Chondrocyte (in vitro differentiated cells): ENCODE data around the gene LRRC31. TPM values are rescaled to one million over a fixed set of nuclear protein-coding genes. Genes with fewer than 3 reads are reported as not detected.
A peak's percentile ranks its signal among the peaks of the same experiment; 100 is the strongest.

Experiments used
- DNase-seq: peaks from one replicate; pipeline ENCODE4 v3.0.0; 2021; ENCODE audit warnings: mixed read lengths, low spot score
- H3K27ac Mint-ChIP-seq: one replicate; pipeline ENCODE4 v1.8.0; 2021; ENCODE audit warnings: mild to moderate bottlenecking, moderate library complexity, mixed read lengths; ENCODE audit not compliant: unreplicated experiment
- H3K27me3 Mint-ChIP-seq: 2 replicates; pipeline ENCODE4 v1.8.0; 2021; ENCODE audit warnings: low read depth, mixed read lengths
- H3K36me3 Mint-ChIP-seq: 2 replicates; pipeline ENCODE4 v1.8.0; 2021; ENCODE audit warnings: low read depth, mixed read lengths
- H3K4me1 Mint-ChIP-seq: 2 replicates; pipeline ENCODE4 v1.8.0; 2021; ENCODE audit warnings: low read depth, mild to moderate bottlenecking, mixed read lengths
- H3K4me3 Mint-ChIP-seq: one replicate; pipeline ENCODE4 v1.8.0; 2021; ENCODE audit warnings: mild to moderate bottlenecking, moderate library complexity, mixed read lengths; ENCODE audit not compliant: unreplicated experiment
- H3K9me3 Mint-ChIP-seq: 2 replicates; pipeline ENCODE4 v1.8.0; 2021; ENCODE audit warnings: low read depth, mixed read lengths
- total RNA-seq: library from RNA; stranded (reverse); gene quantifications from 3 replicates; pipeline ENCODE4 v1.2.1, GENCODE V29; 2021
- TF ChIP-seq, protein P1 (sequence below): fragments of 200-600 bp; sonication (generic); IDR thresholded peaks from 2 replicates; pipeline ENCODE4 v1.5.0; 2021; ENCODE audit warnings: antibody characterized with exemption, mild to moderate bottlenecking, moderate library complexity

LRRC31 gene
- total RNA-seq, 1 donor from 2014 or later, result not detected

DNA sequence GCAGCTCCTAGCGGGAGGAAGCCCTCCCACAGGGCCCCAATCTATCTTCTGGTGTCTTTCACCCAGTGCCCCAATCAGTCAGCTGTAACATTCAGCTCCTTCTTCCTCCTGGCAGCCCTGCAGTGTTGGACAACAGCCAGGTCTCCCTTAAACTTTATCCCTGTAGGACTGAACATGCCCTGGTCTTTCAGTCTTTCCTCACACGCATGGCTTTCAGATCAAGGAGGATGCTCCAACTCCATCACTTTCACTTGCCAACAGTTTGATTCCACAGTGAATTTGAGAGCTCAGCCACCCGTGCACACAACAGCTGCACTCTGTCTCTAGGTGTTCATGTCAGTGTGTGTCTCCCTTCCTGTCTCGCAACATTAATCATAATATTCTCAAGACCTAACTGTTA lies 28.6 kb downstream of the LRRC31 start:
- H3K36me3 Mint-ChIP-seq, result no peaks in the 10 kb centered on the region

DNA sequence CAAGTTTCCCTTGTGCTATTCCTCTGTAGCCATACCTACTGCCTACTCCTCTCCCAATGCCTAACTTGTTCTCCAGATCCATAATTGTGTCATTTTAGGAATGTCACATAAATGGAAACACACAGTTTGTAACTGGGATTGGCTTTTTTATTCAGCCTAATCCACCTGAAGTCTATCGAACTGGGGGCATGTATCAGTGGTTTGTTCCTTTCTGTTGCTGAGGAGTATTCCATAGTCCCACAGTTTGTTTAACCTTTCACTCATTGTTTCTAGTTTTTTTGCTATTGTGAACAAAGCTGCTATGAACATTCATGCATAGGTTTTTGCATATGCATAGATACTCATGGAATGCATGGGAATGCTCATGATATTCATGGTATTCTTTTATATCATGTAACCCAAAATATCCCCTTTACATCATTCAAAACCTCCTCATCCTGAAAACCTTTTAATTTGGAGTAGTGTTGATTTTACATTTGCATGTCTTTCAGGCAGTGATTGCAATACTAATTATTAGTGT lies 31.2 kb downstream of the LRRC31 start:
- no peak for DNase-seq
- Mint-ChIP-seq H3K27me3 (peaks cover 1% of the 10 kb centered on the region), H3K4me1 (peaks cover 10% of the 10 kb centered on the region), H3K9me3 (peaks cover 2% of the 10 kb centered on the region), H3K36me3 (no peaks in the 10 kb centered on the region), H3K4me3 (no peak overlapping the region), H3K27ac (no peak overlapping the region)
- TF ChIP-seq, protein P1, sequence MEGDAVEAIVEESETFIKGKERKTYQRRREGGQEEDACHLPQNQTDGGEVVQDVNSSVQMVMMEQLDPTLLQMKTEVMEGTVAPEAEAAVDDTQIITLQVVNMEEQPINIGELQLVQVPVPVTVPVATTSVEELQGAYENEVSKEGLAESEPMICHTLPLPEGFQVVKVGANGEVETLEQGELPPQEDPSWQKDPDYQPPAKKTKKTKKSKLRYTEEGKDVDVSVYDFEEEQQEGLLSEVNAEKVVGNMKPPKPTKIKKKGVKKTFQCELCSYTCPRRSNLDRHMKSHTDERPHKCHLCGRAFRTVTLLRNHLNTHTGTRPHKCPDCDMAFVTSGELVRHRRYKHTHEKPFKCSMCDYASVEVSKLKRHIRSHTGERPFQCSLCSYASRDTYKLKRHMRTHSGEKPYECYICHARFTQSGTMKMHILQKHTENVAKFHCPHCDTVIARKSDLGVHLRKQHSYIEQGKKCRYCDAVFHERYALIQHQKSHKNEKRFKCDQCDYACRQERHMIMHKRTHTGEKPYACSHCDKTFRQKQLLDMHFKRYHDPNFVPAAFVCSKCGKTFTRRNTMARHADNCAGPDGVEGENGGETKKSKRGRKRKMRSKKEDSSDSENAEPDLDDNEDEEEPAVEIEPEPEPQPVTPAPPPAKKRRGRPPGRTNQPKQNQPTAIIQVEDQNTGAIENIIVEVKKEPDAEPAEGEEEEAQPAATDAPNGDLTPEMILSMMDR, result no peak

More for the DNA sequence above, 28.6 kb downstream of the LRRC31 start:
- Mint-ChIP-seq H3K4me3 (no peak overlapping the region), H3K4me1 (peaks cover 10% of the 10 kb centered on the region), H3K27ac (peak overlapping the region; percentile 29), H3K9me3 (peaks cover 5% of the 10 kb centered on the region), H3K27me3 (peaks cover 4% of the 10 kb centered on the region)
- DNase-seq, result no peak
- TF ChIP-seq, protein P1, result no peak

DNA sequence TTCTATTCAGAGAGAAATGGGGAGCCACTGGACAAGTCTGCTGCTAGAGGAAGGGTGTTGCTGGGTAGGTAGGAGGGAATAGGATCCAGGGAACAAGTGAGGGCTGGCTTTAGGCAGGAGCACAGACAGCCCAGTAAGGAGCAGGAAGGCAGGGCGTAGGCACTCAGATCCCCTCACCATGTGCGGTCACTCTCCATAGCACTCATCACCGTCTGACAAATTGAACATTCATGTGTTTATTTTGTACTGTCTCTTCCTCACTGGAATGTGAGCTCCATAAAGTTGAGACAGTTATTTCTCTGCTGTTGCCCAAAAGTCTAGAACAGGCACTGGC lies 32.8 kb downstream of the LRRC31 start:
- Mint-ChIP-seq H3K4me1 (peaks cover 10% of the 10 kb centered on the region), H3K27ac (peak overlapping the region; percentile 60), H3K27me3 (no peaks in the 10 kb centered on the region), H3K9me3 (no peaks in the 10 kb centered on the region), H3K36me3 (no peaks in the 10 kb centered on the region), H3K4me3 (no peak overlapping the region)
- TF ChIP-seq, protein P1, result no peak
- DNase-seq, result no peak

DNA sequence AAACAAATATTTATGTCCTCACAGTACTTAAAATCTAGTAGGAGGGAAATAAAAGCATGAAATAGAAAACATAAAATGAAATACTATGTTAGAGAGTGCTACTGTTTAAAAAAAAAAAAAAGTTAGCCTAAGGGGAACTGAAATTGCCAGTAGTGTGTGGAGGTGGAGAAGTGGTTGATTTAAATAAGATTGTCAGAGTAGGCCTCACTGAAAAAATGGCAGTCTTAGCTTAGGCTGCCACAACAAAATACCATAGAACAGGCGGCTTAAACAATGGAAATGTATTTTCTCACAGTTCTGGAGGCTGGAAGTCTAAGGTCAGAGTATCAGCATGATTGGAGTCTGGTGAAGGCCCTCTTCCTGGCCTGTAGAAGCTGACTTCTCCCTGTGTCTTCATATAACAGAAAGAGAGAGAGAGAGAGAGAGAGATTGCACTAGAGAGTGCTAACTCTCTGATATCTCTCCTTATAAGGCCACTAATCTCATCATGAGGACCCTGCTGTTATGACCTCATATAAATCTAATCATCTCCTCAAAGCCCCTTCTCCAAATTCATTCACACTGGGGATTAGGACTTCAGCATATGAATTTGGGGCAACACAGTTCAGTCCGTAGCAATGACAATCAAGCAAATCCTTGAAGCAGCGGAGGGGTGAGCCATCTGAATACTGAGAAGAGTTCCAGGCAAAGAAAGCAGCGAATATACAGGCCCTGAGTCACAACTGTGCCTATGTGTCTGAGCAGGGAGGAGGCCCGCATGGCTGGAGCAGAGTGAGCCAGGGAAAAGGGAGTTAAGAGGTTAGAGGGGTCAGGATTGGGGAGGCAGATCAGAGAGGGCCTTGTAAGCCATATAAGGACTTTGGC lies 33.4 kb downstream of the LRRC31 start:
- H3K4me1 Mint-ChIP-seq, result peaks cover 10% of the 10 kb centered on the region
- TF ChIP-seq, protein P1, result no peak
- no peaks in the 10 kb centered on the region for H3K9me3 Mint-ChIP-seq
- H3K36me3 Mint-ChIP-seq, result no peaks in the 10 kb centered on the region
- DNase-seq, result no peak
- H3K27me3 Mint-ChIP-seq, result no peaks in the 10 kb centered on the region
- H3K4me3 Mint-ChIP-seq, result no peak overlapping the region
- peak overlapping the region; percentile 60 for H3K27ac Mint-ChIP-seq

DNA sequence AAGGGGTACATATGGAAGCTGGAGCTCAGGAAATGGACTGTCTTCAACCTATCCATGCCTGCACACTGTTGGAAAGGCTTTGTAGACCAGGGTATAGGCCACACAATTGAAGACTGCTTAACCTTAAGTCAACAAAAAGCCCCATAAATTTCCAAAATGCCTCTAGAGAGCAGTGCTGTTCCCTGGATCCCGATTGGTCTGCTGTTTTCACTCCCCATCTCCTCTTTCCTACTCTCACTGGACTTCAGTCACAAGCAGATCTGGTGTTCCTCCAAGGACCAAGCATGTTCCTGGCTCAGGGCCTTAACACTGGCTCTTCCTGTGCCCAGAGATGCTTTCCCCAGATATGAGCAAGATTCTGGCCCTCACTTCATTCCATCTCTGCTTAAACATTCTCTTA lies 34.2 kb downstream of the LRRC31 start:
- TF ChIP-seq, protein P1, result no peak
- Mint-ChIP-seq H3K4me1 (peaks cover 10% of the 10 kb centered on the region), H3K4me3 (no peak overlapping the region), H3K36me3 (no peaks in the 10 kb centered on the region), H3K9me3 (no peaks in the 10 kb centered on the region), H3K27me3 (no peaks in the 10 kb centered on the region), H3K27ac (no peak overlapping the region)
- no peak for DNase-seq
